ENCODE measurements around the gene RANBP9.

DNA sequence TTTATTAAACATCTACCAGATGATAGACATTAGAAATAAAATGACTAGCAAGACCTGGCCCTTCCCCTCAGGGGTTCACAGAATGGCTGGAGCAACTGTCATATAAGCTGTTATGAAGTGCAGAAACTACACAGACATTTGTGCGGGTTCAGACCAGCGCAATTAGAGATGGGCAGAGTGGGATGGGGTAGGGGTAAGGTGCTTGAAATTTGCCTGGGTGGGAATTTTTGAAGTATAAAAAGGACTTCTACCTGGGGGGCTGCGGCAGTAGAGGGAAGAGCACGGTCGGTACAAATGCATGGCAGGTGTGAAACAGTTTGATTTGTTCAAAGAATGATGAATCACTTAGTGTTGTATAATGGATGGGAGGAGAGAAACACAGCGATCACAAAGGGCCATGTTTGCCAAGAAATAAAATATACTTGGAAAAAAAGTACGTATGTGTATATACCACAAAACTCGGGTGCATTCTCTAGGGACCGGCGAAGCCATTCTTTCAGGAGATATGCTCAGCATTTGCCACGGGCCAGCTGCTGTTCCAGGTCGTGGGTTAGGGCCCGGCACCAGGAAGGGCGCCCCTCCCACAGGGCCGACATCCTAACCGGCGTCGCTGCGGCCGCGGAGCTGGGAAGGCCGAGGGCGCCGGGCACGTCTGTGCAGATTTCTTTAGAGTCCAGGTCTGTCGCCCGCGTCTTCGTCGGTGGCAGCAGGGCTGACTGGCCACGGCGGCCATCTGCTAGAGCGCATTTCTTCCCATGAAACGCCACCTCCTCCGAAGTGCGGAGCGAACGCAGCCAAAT, 97.3 kb downstream of the RANBP9 start:
- TF ChIP-seq, protein P1, sequence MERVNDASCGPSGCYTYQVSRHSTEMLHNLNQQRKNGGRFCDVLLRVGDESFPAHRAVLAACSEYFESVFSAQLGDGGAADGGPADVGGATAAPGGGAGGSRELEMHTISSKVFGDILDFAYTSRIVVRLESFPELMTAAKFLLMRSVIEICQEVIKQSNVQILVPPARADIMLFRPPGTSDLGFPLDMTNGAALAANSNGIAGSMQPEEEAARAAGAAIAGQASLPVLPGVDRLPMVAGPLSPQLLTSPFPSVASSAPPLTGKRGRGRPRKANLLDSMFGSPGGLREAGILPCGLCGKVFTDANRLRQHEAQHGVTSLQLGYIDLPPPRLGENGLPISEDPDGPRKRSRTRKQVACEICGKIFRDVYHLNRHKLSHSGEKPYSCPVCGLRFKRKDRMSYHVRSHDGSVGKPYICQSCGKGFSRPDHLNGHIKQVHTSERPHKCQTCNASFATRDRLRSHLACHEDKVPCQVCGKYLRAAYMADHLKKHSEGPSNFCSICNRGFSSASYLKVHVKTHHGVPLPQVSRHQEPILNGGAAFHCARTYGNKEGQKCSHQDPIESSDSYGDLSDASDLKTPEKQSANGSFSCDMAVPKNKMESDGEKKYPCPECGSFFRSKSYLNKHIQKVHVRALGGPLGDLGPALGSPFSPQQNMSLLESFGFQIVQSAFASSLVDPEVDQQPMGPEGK (CRISPR knock-in tag; IDR thresholded peaks at IDR 0.05; ENCODE audit: borderline replicate concordance), result no peak
- TF ChIP-seq, protein P2, sequence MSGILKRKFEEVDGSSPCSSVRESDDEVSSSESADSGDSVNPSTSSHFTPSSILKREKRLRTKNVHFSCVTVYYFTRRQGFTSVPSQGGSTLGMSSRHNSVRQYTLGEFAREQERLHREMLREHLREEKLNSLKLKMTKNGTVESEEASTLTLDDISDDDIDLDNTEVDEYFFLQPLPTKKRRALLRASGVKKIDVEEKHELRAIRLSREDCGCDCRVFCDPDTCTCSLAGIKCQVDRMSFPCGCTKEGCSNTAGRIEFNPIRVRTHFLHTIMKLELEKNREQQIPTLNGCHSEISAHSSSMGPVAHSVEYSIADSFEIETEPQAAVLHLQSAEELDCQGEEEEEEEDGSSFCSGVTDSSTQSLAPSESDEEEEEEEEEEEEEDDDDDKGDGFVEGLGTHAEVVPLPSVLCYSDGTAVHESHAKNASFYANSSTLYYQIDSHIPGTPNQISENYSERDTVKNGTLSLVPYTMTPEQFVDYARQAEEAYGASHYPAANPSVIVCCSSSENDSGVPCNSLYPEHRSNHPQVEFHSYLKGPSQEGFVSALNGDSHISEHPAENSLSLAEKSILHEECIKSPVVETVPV (CRISPR knock-in tag; IDR thresholded peaks at IDR 0.05), result no peak
- TF ChIP-seq ZNF70 (CRISPR knock-in tag; IDR thresholded peaks at IDR 0.05), result no peak
- TF ChIP-seq RARB (CRISPR knock-in tag; IDR thresholded peaks at IDR 0.05), result no peak
- no peak for TF ChIP-seq ESRRG (CRISPR knock-in tag; IDR thresholded peaks at IDR 0.05)

Measured in SK-N-SH treated with all-trans-retinoic acid at 6 μM for 48 hours (cell line).